Upper lobe of left lung (tissue), 6 donors: ENCODE results near the gene FAM89A. TPM values are rescaled to one million over a fixed set of nuclear protein-coding genes. Genes with fewer than 3 reads are reported as not detected.

ENCODE experiments used
- ATAC-seq, 2 donors: fragments of 200-7000 bp; cut with Tn5 transposase; one replicate each; pipeline ENCODE4 v1.9.1; 2022; ENCODE audit warnings: mild to moderate bottlenecking in 2 of 2, moderate library complexity in 2 of 2; ENCODE audit not compliant: low FRiP score in 2 of 2
- DNase-seq, 2 donors: peaks; one replicate each; pipeline ENCODE4 v3.0.0-alpha.2; 2019 to 2020
- H3K27ac ChIP-seq, 4 donors: fragments of 200-600 bp; sonication (generic); one replicate each; pipeline ENCODE4 v1.5.1; 2016 to 2019
- H3K27me3 ChIP-seq, 4 donors: fragments of 200-600 bp; sonication (generic); one replicate each; pipeline ENCODE4 v1.5.1; 2017 to 2019
- H3K36me3 ChIP-seq, 4 donors: fragments of 200-600 bp; sonication (generic); one replicate each; pipeline ENCODE4 v1.5.1; 2016 to 2019
- H3K4me1 ChIP-seq, 4 donors: fragments of 200-600 bp; sonication (generic); one replicate each; pipeline ENCODE4 v1.5.1; 2018 to 2019
- H3K4me3 ChIP-seq, 4 donors: fragments of 200-600 bp; sonication (generic); one replicate each; pipeline ENCODE4 v1.5.1; 2017 to 2019; ENCODE audit warnings: mild to moderate bottlenecking in 2 of 4, moderate library complexity in 1 of 4
- H3K9me3 ChIP-seq, 4 donors: fragments of 200-600 bp; sonication (generic); one replicate each; pipeline ENCODE4 v1.5.1; 2018 to 2019
- EP300 ChIP-seq, 4 donors: sonication (generic); formaldehyde crosslinking; IDR thresholded peaks; one replicate each; pipeline ENCODE4 v1.5.1; 2017; ENCODE audit warnings: antibody characterized with exemption in 4 of 4, control low read depth in 2 of 4
- POLR2A ChIP-seq, 4 donors: fragments of 450-650 bp; IDR thresholded peaks; one replicate each; pipeline ENCODE4 v1.5.1; 2016 to 2017; ENCODE audit warnings: antibody characterized with exemption in 4 of 4, mild to moderate bottlenecking in 2 of 4
- POLR2AphosphoS5 ChIP-seq, 2 donors: sonication (generic); formaldehyde crosslinking; IDR thresholded peaks; one replicate each; pipeline ENCODE4 v1.5.1; 2017; ENCODE audit warnings: antibody characterized with exemption in 2 of 2
- WGBS, 2 donors: methylation state at CpG; one replicate each; pipeline ENCODE4 v1.1.5; 2017 to 2018; 5-methylcytosine and 5-hydroxymethylcytosine counted together
- total RNA-seq, 6 donors: library from RNA; depleted of rRNA in 4 of 6; stranded (reverse); fragments of >200 nt in 4 of 6; gene quantifications; one replicate each; pipeline versions ENCODE4 v1.1.0 to v1.2.1, GENCODE V29; 2016 to 2021
- TF ChIP-seq, protein P1 (sequence below), 6 experiments: fragments of 450-650 bp in 4 of 6; fragments of 200-600 bp in 2 of 6; sonication (generic) in 2 of 6; IDR thresholded peaks; one replicate each; pipeline ENCODE4 v1.5.1; 2016 to 2019; ENCODE audit warnings: antibody characterized with exemption in 6 of 6
- donor health status: DM: no; HTN: no; CAD: no; lungs with moderate emphysema.
- donor health status: DM: no; HTN: yes; CAD: no; lungs with severe emphysema.

Gene FAM89A
- 10 to 100 TPM; 17.8 to 64.5 (median 39.3) TPM for total RNA-seq

DNA sequence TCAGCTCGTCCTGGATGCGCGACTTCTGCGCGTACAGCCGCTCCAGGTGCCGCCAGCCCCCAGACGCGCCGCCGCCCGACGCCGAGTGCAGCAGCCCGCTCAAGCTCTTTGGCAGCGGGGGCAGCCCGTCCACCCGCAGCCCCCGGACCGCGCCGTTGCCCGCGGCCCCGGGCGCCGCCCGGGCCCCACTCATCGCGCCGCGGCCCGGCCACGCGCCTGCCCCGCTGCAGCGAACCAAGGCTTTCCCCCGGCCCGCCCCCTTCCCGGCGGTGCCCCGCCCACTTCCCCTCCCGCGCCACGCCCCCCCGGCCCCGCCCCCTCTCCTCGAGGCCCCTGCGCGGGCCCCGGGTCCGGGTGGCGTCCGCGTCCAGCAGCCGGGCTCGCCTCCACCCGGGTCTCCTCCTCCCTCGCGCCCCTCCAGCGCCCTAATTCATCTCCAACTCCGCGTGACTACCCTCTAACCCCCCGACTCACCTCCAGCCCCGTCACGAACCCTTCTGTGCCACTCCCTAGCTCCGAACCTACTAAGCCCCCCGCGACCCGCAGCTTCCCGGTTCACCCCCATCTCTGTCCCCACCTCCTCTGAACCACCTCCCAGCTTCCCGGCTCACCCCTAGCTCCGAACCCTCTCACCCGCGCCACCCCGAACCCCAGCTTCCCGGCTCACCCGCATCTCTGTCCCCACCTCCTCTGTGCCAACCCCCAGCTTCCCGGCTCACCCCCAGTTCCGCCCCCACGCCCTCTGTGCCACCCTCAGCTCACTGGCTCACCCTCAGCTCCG is at the start of gene FAM89A:
Gene FAM89A, minus strand, starts transcription at position 236 of the 781 bp plus-strand sequence. Its CDS starts 43 bp downstream, at position 193.
- 2 to 4% methylated on average over 28 to 39 of the region's 82 CpGs for WGBS, 2 donors
- Histone ChIP-seq H3K27ac (peak within 1 kb of the TSS; percentile 74 to 89 (median 82)), H3K4me3 (peak within 1 kb of the TSS; percentile 72 to 96 (median 79)), H3K27me3 (peaks cover 0 to 9% (median 0%) of the 10 kb centered on the region in 4 donors), H3K4me1 (peaks cover 10 to 43% (median 21%) of the 10 kb centered on the region in 4 donors), H3K36me3 (no peaks in the 10 kb centered on the region), H3K9me3 (peaks cover 0 to 11% (median 3%) of the 10 kb centered on the region in 4 donors)
- peak in 2 of 4 donors; percentile 29 to 54 for TF ChIP-seq POLR2A (IDR thresholded peaks at IDR 0.05)
- peak in 1 of 2 donors; percentile 39 for TF ChIP-seq POLR2AphosphoS5 (IDR thresholded peaks at IDR 0.05)
- no peak for TF ChIP-seq EP300 (IDR thresholded peaks at IDR 0.05)
- TF ChIP-seq, protein P1, sequence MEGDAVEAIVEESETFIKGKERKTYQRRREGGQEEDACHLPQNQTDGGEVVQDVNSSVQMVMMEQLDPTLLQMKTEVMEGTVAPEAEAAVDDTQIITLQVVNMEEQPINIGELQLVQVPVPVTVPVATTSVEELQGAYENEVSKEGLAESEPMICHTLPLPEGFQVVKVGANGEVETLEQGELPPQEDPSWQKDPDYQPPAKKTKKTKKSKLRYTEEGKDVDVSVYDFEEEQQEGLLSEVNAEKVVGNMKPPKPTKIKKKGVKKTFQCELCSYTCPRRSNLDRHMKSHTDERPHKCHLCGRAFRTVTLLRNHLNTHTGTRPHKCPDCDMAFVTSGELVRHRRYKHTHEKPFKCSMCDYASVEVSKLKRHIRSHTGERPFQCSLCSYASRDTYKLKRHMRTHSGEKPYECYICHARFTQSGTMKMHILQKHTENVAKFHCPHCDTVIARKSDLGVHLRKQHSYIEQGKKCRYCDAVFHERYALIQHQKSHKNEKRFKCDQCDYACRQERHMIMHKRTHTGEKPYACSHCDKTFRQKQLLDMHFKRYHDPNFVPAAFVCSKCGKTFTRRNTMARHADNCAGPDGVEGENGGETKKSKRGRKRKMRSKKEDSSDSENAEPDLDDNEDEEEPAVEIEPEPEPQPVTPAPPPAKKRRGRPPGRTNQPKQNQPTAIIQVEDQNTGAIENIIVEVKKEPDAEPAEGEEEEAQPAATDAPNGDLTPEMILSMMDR (IDR thresholded peaks at IDR 0.05) = peak in 1 of 6 experiments; percentile 8
- DNase-seq = peak; percentile 58 to 95
- peak; percentile 56 to 88 for ATAC-seq

DNA sequence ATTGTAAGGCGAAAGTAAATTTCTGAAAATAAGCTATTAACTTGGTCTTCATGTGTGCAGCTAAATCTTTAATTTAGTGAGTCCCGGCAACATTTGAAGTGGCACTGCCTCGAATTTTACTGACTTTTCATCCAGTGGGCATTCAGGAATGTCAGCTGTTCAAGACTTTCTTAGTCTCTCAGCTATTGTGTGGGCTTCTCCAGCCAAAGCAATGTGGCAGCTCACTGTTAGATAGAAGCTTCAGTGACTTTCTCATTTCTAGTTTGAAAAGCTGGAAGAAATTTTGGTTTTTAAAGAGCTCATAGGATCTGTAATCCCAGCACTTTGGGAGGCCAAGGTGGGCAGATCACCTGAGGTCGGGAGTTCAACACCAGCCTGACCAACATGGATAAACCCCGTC is 44.3 kb upstream of the FAM89A start:
- ATAC-seq (no peak), DNase-seq (no peak)
- 78 to 90% methylated on average over 5 of the region's 5 CpGs for WGBS, 2 donors
- Histone ChIP-seq H3K36me3 (no peaks in the 10 kb centered on the region), H3K4me1 (no peaks in the 10 kb centered on the region), H3K27me3 (no peaks in the 10 kb centered on the region), H3K4me3 (no peak overlapping the region), H3K9me3 (no peaks in the 10 kb centered on the region), H3K27ac (no peak overlapping the region)
- TF ChIP-seq, protein P1 (IDR thresholded peaks at IDR 0.05) = no peak

GRCh38 chr1:231079163-231079562 is 39.1 kb upstream of the FAM89A start:
- Histone ChIP-seq H3K36me3 (no peaks in the 10 kb centered on the region), H3K4me3 (no peak overlapping the region), H3K9me3 (no peaks in the 10 kb centered on the region), H3K27ac (no peak overlapping the region), H3K27me3 (no peaks in the 10 kb centered on the region), H3K4me1 (no peaks in the 10 kb centered on the region)
- ATAC-seq (no peak), DNase-seq (no peak)
- no peak for TF ChIP-seq EP300 (IDR thresholded peaks at IDR 0.05)
- no peak for TF ChIP-seq POLR2AphosphoS5 (IDR thresholded peaks at IDR 0.05)
- TF ChIP-seq POLR2A (IDR thresholded peaks at IDR 0.05) = no peak
- TF ChIP-seq, protein P1 (IDR thresholded peaks at IDR 0.05) = no peak
- 88 to 90% methylated on average over 4 of the region's 4 CpGs for WGBS, 2 donors

GRCh38 chr1:231078250-231078649 is 38.2 kb upstream of the FAM89A start:
- Histone ChIP-seq H3K27ac (no peak overlapping the region), H3K9me3 (no peaks in the 10 kb centered on the region), H3K4me3 (no peak overlapping the region), H3K4me1 (no peaks in the 10 kb centered on the region), H3K36me3 (no peaks in the 10 kb centered on the region), H3K27me3 (no peaks in the 10 kb centered on the region)
- DNase-seq (no peak), ATAC-seq (no peak)
- TF ChIP-seq EP300 (IDR thresholded peaks at IDR 0.05) (no peak), POLR2A (IDR thresholded peaks at IDR 0.05) (no peak), POLR2AphosphoS5 (IDR thresholded peaks at IDR 0.05) (no peak)
- TF ChIP-seq, protein P1 (IDR thresholded peaks at IDR 0.05) = no peak
- WGBS, 2 donors = 92 to 97% methylated on average over 7 of the region's 7 CpGs

- WGBS, 2 donors = 97% methylated on average over 5 of the region's 5 CpGs
- DNase-seq = no peak
Observed at GRCh38 chr1:231076802-231077201, 36.7 kb upstream of the FAM89A start.

More at GRCh38 chr1:231076802-231077201, 36.7 kb upstream of the FAM89A start:
- ATAC-seq = no peak
- Histone ChIP-seq H3K36me3 (no peaks in the 10 kb centered on the region), H3K4me3 (no peak overlapping the region), H3K4me1 (no peaks in the 10 kb centered on the region), H3K27ac (no peak overlapping the region), H3K27me3 (no peaks in the 10 kb centered on the region), H3K9me3 (no peaks in the 10 kb centered on the region)
- TF ChIP-seq POLR2AphosphoS5 (IDR thresholded peaks at IDR 0.05) = no peak
